Measurements from ENCODE around the gene MT1F.

- TF ChIP-seq TAF1 (IDR thresholded peaks at IDR 0.05; ENCODE audit: low read depth, low read length): no peak
- TF ChIP-seq SPI1 (IDR thresholded peaks at IDR 0.05; ENCODE audit: low read depth, low read length): no peak
- TF ChIP-seq POLR2A (IDR thresholded peaks at IDR 0.05; ENCODE audit: low read depth, low read length): no peak
These were observed 24.9 kb upstream of the MT1F start for GRCh38 chr16:56632848-56633365.

All from GM12891 (cell line).